ENCODE measurements around the gene ARHGAP9. TPM values are rescaled to one million over a fixed set of nuclear protein-coding genes. Genes with fewer than 3 reads are reported as not detected.

The ARHGAP9 gene
- total RNA-seq, 1 experiment from 2014 or later = 3.6 TPM

DNA sequence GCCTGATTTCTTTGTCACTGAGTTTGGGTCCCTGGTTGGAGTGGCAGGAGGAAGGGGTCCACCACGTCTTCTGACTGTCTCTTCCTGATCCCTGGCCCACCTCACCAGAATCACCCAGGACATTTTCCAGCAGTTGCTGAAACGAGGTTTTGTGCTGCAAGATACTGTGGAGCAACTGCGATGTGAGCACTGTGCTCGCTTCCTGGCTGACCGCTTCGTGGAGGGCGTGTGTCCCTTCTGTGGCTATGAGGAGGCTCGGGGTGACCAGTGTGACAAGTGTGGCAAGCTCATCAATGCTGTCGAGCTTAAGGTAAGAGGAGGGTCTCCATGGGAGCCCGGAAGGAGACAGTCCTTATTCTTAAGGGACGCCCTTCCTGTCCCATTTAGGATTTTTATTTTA is 20.5 kb upstream of the ARHGAP9 start:
- Mint-ChIP-seq H3K9me3 (peaks cover 5% of the 10 kb centered on the region; the same call in 1 of the 2 replicates), H3K36me3 (peaks cover 95% of the 10 kb centered on the region), H3K27ac (no peak overlapping the region), H3K4me3 (no peak overlapping the region), H3K4me1 (no peaks in the 10 kb centered on the region), H3K27me3 (ENCODE audit: low read depth) (no peaks in the 10 kb centered on the region)
- CTCF ChIA-PET = no interaction called here
- DNase-seq (ENCODE audit: low spot score) = no peak
- POLR2A ChIA-PET = interaction anchor here (0.7 to 1.4 kb wide), 2 partner anchors 19 to 26 kb away, joined by 3 to 4 read pairs; no protein-coding TSS in a partner anchor
- TF ChIP-seq MXD4 (CRISPR knock-in tag; IDR thresholded peaks at IDR 0.05; ENCODE audit: borderline replicate concordance) (no peak), ETV6 (CRISPR knock-in tag; IDR thresholded peaks at IDR 0.05) (no peak), ZNF138 (CRISPR knock-in tag; conservative IDR thresholded peaks at IDR 0.05) (no peak), HMGA2 (CRISPR knock-in tag; IDR thresholded peaks at IDR 0.05) (no peak), ZNF263 (CRISPR knock-in tag; IDR thresholded peaks at IDR 0.05; ENCODE audit: low read depth) (no peak), SMAD4 (CRISPR knock-in tag; IDR thresholded peaks at IDR 0.05) (no peak), ESRRA (CRISPR knock-in tag; IDR thresholded peaks at IDR 0.05; ENCODE audit: borderline replicate concordance) (no peak), SP1 (CRISPR knock-in tag; conservative IDR thresholded peaks at IDR 0.05) (no peak), FOXJ3 (CRISPR knock-in tag; IDR thresholded peaks at IDR 0.05; ENCODE audit: borderline replicate concordance) (no peak), OVOL2 (CRISPR knock-in tag; IDR thresholded peaks at IDR 0.05; ENCODE audit: borderline replicate concordance) (no peak), JAZF1 (CRISPR knock-in tag; IDR thresholded peaks at IDR 0.05) (no peak), TP53 (CRISPR knock-in tag; IDR thresholded peaks at IDR 0.05) (no peak), ZNF232 (CRISPR knock-in tag; IDR thresholded peaks at IDR 0.05) (no peak)
- TF ChIP-seq, protein P1, sequence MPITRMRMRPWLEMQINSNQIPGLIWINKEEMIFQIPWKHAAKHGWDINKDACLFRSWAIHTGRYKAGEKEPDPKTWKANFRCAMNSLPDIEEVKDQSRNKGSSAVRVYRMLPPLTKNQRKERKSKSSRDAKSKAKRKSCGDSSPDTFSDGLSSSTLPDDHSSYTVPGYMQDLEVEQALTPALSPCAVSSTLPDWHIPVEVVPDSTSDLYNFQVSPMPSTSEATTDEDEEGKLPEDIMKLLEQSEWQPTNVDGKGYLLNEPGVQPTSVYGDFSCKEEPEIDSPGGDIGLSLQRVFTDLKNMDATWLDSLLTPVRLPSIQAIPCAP (CRISPR knock-in tag; IDR thresholded peaks at IDR 0.05) = no peak
- TF ChIP-seq, protein P2, sequence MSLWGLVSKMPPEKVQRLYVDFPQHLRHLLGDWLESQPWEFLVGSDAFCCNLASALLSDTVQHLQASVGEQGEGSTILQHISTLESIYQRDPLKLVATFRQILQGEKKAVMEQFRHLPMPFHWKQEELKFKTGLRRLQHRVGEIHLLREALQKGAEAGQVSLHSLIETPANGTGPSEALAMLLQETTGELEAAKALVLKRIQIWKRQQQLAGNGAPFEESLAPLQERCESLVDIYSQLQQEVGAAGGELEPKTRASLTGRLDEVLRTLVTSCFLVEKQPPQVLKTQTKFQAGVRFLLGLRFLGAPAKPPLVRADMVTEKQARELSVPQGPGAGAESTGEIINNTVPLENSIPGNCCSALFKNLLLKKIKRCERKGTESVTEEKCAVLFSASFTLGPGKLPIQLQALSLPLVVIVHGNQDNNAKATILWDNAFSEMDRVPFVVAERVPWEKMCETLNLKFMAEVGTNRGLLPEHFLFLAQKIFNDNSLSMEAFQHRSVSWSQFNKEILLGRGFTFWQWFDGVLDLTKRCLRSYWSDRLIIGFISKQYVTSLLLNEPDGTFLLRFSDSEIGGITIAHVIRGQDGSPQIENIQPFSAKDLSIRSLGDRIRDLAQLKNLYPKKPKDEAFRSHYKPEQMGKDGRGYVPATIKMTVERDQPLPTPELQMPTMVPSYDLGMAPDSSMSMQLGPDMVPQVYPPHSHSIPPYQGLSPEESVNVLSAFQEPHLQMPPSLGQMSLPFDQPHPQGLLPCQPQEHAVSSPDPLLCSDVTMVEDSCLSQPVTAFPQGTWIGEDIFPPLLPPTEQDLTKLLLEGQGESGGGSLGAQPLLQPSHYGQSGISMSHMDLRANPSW (CRISPR knock-in tag; conservative IDR thresholded peaks at IDR 0.05; ENCODE audit: low read depth) = no peak
- TF ChIP-seq, protein P3, sequence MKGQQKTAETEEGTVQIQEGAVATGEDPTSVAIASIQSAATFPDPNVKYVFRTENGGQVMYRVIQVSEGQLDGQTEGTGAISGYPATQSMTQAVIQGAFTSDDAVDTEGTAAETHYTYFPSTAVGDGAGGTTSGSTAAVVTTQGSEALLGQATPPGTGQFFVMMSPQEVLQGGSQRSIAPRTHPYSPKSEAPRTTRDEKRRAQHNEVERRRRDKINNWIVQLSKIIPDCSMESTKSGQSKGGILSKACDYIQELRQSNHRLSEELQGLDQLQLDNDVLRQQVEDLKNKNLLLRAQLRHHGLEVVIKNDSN (CRISPR knock-in tag; IDR thresholded peaks at IDR 0.05) = no peak
- TF ChIP-seq, protein P4, sequence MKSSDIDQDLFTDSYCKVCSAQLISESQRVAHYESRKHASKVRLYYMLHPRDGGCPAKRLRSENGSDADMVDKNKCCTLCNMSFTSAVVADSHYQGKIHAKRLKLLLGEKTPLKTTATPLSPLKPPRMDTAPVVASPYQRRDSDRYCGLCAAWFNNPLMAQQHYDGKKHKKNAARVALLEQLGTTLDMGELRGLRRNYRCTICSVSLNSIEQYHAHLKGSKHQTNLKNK (CRISPR knock-in tag; IDR thresholded peaks at IDR 0.05) = no peak
- TF ChIP-seq, protein P5, sequence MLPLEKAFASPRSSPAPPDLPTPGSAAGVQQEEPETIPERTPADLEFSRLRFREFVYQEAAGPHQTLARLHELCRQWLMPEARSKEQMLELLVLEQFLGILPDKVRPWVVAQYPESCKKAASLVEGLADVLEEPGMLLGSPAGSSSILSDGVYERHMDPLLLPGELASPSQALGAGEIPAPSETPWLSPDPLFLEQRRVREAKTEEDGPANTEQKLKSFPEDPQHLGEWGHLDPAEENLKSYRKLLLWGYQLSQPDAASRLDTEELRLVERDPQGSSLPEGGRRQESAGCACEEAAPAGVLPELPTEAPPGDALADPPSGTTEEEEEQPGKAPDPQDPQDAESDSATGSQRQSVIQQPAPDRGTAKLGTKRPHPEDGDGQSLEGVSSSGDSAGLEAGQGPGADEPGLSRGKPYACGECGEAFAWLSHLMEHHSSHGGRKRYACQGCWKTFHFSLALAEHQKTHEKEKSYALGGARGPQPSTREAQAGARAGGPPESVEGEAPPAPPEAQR (CRISPR knock-in tag; IDR thresholded peaks at IDR 0.05) = no peak
- TF ChIP-seq, protein P6, sequence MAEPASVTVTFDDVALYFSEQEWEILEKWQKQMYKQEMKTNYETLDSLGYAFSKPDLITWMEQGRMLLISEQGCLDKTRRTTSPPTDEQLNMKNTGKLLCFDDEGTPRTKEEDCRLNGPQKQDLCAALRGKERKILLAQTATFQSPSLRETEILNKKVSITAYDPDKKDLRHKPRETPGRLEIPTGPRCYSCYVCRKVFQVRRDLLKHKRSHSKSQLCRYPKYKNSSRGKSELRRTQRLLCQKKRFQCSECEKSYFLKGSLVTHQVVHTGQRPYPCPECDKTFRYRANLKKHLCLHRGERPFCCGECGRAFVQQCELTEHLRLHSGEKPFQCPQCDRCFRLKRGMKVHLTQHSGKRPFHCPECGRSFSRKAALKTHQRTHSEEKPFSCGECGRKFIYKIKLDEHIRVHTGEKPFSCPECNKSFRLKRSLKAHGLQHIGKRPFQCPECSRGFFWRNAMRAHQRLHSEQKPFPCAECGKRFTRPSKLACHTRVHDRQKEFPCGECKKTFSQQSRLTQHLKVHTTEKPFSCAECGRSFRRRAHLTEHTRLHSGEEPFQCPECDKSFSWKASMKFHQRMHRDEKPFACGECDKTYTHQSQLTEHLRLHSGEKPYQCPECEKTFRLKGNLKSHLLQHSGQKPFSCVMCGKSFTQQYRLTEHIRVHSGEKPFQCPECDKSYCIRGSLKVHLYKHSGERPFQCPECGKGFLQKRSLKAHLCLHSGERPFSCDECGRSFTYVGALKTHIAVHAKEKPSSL (CRISPR knock-in tag; conservative IDR thresholded peaks at IDR 0.05) = no peak
- TF ChIP-seq, protein P7, sequence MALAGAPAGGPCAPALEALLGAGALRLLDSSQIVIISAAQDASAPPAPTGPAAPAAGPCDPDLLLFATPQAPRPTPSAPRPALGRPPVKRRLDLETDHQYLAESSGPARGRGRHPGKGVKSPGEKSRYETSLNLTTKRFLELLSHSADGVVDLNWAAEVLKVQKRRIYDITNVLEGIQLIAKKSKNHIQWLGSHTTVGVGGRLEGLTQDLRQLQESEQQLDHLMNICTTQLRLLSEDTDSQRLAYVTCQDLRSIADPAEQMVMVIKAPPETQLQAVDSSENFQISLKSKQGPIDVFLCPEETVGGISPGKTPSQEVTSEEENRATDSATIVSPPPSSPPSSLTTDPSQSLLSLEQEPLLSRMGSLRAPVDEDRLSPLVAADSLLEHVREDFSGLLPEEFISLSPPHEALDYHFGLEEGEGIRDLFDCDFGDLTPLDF (CRISPR knock-in tag; IDR thresholded peaks at IDR 0.05) = no peak
- no peak for ATAC-seq
